SKM-1 treated with dmso at 0.1 percent for 144 hours (cell line): ENCODE data around the gene TRNP1.

Experiments used
- DNase-seq: peaks from one replicate; lab custom pipeline; 2025; ENCODE audit not compliant: unreplicated experiment; lab: John Stamatoyannopoulos, UW

The TRNP1 gene

DNA sequence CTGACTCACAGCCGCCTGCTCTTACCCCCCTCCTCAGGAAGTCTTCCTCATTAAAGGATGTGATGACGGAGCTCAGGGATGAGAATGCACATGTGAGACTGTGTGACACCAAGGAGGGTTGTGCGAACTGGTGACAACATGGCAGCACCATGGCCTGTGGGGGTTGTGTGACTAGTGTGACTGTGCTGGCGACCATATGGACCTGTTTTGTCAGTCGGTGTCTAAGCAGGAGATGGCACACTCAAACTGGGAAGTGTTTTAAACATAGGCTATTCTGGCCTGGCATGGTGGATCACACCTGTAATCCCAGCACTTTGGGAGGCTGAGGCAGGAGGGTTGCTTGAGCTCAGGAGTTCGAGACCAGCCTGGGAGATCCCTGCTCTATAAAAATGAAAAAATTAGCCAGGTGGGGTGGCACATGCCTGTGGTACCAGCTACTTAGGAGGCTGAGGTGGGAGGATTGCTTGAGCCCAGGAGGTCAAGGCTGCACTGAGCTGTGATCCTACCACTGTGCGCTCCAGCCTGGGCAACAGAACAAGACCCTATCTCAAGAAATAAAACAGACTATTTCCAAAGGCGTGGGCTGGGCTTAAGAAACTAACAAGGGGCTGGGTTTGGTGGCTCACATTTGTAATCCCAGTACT lies 7.4 kb downstream of the TRNP1 start:
- no peak for DNase-seq

DNA sequence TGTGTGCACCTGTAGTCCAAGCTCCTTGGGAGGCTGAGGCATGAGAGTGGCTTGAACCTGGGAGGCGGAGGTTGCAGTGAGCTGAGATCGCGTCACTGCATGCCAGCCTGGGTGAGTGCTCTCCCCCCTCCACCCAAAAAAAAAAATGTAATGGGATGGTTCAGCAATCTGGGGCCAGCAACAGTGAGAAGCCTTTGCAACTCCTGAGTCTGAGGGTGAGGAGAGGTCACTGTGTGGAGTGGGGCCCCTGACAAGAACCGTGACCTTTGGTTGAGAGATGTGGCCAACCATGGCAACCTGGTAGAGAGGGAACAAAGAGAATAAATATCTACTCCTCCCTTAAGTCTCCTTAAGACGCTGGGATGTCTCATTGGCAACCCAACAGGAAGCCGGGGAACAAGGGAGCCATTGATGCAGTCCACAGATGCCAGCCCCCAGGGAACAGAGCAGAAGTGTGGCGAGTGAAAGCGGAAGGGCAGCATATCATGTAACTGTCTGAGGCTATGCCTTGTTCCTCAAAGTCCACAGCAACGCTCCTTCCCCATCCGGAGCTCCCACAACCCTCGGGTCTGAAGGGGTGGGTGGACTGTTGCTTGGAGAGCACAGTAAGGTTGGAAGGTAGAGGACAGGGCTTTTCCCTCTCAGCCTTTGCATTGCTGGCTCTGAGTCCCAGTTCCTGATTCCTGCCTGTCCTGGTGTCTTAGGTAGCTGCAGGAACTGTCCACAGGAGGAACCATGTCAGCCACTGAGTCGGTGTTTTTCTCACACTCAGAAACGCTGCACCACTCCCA lies 8.3 kb downstream of the TRNP1 start:
- DNase-seq = peak; percentile 99

DNA sequence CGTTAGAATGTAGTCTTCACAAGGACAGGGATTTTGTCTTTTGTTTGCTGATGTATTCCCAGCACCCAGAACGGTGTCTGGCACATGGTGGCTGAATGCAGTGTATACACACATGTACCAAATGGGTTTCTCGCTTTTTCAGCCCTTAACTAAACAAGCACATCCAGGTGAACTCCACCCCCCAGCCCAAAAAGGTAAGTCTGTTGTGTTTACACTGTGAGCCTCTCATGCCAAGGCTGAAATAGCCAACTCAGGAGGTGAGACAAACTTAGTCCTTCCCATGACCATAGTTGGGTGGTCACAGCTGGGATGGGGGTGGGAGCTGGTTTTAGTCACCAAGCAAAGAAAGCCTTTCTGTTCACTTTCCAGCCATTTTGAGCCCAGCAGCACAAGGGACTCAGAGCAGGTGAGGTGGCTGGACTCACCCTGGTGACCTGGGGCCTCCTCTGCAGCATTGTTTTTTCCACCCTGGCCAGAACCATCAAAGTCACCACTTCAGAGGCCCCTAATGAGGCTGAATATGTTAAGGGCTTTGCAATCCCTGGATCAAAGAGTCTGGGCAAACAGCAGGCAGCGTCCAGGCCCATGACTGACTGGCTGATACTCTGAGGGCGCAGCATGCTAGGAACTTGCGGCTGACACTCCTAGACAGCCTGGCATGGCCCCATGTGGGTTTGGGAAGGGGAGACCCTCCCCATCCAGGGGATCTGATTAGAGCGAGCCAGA lies 10.4 kb downstream of the TRNP1 start:
- no peak for DNase-seq

DNA sequence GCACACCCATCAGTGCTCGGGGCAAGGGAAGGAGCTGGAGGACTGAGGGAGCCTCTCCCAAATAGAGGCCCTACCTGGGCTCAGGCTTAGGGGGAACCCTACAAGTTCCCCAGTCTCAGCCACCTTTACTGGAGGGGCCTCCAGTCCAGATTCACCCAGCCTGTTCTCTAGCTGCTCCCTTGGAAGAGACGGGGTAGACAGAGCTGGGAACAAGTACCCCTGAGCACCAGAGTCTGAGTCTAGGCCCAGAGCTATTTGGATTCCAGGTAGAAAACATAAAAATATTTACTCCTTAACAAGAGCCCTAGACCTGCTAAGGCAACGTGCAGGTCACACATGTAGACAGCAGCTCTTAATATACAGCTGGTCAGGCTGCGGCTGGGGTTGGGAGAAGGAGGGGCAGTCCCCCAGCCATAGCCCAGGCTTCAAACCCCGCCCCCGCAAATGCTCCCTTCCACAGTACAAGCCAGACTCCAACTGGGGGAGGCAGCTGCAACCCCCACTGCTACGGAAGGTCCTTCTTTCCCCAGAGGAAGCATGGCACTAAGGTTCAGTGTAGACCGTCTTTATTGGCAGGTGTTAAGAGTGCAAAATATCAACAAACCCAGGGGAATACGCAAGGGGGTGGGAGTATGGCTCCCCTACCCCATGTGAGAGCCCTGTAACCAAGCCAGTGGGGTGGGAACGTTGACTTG lies 11.1 kb downstream of the TRNP1 start:
- DNase-seq = no peak

DNA sequence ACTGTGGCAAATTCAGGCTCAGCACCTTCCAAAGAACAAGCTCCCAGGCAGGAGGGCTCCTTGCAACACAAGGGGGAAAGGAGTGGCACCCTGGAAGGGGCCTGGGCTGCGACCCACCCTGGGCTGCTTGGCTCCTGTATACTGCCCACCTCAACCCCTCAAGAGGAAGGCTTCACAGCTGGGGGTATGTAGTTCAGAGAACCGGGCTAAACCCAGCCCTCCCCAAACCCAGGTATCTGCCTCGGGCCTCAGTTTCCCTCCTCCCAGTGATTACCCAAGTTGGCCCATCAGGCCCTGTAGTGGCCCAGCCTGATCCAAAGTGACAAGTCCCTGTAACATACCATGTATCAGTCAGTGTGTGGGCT lies 11.7 kb downstream of the TRNP1 start:
- no peak for DNase-seq

DNA sequence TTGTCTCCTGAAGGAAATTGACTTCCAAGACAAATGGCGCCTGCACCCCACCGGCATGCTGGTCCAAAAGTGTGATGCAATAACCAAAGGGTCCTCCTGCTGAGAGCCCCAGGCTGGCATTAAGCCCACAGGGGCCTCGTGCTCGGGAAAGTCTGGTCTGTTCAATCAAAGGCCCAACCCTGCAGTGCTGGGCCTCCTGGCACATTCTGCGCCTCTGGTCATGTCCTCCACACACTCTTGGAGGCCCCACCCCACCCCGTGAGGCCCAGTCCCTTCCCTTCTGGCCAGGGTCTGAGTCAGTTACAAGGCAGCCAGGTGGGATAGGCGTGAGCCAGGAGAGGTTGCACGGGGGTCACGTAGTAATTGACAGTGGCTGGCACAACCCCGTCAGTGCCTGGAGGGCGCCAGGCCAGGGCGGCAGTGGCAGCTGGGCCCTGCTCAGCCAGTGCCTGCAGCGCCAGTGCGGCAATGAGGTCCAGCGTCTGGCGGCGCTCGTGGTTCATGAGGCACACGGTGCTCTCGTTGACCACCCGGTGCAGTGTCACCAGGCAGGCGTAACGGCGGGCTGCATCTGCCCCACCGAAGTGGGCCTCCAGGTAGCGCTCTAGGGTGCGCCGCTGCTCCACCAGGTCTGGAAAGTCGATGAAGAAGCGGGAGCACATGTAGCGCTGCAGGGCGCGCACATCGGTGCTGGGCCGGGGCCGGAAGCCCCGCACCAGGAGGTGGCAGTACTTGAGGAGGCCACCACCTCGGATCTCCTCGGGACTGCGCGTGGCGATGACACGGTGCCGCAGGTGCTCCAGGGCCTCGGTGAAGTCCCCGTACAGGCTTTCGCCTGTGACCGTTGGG lies 12.4 kb downstream of the TRNP1 start:
- no peak for DNase-seq

DNA sequence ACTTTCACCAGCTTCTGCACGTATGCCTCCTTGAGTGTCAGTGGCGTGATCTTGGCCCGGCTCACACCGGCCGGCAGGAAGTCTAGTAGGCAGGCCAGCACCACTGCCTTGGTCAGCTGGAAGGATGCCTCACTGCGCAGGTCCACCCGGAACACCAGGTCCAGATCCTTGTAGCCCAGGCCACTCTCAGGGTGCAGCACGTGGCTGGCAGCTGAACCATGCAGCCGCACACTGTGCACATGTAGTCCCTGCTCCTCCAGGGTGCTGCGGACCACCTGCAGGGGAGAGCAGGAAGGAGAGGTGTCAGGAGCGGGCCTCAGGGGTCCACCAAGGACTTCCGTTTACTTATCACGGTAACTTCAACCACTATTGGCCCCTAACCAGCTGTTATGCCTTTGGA lies 13.2 kb downstream of the TRNP1 start:
- no peak for DNase-seq

DNA sequence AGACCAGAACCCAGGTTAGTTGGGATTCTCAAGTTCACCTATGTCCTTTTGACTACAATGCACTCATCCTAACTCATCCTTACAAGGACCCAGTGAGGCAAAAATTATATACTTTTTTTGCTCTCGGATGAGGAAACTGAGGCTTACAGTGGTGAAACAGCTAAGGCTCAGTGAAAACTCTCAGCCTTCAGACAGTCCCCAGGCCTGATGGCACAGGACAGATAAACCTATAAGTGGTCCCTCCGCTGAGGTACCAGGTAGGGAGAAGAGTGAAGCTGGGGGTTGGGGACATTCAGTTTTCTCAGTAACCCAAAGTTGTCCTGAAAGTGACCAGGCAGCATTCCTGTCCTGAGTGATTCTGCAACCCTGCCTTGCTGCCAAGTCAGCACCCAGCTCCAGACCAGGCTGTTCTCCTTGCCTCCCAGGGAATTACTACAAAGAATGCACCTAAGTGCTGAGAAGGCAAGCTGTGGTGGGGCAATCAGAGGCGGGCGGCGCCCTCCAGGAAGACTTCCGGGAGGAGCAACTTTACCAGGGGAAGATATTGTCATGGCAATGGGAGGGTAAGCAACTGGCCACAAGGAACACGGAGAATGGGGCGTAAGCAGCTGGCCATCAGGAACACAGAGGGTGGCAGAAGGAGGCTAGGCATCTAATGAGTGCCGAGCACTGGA lies 14.6 kb downstream of the TRNP1 start:
- no peak for DNase-seq

DNA sequence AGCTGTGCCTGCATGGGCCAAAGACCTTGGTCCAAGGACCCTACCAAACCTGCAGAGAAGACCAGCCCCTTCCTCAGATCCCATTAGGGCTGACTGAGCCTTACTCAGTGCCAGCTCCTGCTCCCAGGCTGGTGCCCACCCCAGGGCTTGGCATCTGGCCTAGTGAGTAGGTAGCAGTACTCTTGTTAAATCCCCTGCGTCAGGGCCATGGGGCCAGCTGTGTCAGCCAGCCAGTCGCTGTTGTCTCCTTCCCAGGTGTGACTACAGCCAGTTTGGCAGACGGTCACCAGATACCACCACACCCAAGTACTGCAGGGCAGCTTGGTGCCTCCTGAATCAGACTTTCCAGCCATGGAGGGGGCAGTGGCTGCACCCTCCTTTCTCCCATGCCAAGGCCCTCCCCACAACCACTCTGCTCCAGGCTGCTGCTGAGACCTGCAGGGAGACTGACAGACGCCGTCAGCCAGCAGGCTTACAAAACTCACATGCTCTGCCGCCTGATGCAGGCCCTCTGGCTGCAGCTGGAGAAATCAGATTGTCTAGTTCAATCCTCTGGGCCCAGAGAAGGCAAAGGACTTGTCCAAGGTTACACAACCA lies 16.2 kb downstream of the TRNP1 start:
- no peak for DNase-seq

DNA sequence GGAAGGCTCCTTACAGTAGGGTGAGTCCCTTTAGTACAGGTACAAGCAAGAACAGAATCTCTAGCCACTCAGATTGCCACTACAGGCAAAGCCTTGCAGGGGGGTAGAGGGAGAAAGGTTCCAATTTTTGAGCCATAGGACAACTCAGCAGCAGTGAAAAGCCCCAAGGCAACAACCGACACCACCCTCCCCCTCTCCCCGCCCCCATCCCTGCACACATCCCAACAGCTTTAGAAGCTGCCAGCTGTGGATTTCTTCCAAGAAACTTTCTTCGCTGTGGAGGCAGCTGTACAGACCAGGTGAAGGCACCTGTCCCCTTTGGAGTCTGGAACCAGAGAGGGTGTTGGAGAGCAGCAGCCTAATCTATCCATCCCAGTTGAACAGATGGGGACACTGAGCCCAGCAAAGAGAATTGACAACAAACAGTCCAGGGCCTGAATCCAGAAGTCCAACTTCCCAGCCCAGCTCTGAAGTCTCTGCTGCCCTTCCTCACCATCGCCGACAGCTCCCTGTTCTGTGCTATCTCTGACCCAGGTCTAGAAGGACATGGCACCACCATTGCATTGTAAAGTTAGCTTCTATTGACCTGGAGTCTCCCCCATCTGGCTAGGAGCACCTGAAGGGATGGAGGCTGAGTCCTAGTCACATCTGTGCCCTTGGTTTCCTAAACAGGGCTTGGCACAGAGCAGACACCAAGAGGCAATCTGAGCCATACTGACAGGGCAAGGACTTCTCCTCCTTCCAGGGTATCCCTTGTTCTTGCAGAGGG lies 16.9 kb downstream of the TRNP1 start:
- no peak for DNase-seq

DNA sequence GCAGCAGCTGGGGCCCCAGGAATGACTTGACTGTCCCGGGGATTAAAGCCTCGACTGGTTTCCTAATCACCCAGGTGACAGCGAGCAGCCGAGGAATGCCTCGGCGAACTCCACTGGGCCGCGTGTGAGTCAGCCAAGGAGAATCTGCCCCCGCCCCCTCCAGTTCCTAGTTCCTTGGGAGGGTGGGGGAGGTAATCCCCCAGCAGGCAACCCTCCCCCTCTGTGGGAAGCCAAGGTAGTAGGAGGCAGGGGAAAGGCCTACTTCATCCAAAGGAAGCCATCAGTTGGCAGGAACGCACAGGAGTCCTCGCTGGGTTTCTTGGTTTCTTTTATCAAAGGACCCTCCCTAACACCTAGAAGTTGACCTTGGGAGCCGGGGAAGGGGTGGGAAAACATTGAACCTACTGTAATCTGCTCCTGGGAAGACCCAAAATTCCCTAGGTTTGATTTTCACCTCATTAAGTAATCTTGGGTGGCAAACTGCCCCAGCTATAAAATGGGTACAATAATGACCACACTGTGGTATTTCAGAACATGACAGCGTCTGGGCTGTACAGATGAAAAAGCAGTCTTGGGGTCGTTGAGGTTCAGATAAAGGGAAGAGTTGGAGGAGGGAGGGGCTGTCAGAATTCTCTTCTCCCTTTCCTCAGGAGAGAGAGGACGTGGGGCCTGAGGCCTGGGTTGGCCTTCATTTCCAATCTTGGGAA lies 17.7 kb downstream of the TRNP1 start:
- no peak for DNase-seq

DNA sequence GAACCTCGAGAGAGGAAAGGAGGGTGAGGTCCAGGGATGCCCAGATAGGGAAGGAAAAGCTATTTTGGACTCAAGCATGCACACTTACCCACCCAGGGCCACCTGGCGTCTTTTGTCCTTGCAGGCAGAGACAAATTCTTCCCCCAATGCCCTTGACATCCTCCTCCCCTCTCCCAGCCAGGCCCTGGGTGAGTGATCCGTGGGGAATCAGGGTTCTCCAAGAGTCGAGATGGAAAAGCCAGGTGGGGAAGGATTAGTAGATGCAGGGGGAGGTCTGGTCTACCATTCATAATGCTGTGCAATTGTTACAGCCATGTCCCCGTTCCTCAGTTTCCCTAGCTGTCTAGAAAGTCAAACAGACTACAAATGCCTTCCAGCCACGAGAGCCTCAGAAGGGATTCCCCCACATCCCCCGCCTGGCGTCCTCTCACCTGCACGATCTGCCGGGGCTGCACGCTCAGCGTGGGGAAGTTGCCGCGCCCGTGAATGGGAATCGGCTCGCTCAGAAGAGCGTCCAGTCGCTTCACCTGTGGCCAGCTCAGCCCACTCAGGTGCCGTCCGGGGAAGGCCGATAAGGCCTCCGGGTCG lies 18.6 kb downstream of the TRNP1 start:
- DNase-seq = no peak

DNA sequence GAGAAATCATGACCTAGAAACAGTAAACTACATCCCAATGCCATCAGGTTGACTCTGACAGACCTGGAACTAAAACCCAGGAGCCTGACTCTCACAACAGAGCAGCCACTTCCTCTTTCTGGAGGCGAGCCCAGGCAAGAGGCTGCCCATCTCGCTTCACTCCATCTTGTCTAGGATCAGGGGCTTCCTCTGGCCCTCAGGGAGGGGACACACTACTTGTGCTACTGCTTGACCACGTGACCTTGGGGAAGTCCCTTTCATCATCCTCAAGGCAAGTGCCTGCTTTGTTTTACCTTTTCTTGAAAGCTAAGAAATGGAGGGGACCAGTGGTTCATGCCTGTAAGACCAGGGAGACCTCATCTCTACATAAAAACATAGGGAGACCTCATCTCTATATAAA lies 21.8 kb downstream of the TRNP1 start:
- DNase-seq = peak; percentile 61

DNA sequence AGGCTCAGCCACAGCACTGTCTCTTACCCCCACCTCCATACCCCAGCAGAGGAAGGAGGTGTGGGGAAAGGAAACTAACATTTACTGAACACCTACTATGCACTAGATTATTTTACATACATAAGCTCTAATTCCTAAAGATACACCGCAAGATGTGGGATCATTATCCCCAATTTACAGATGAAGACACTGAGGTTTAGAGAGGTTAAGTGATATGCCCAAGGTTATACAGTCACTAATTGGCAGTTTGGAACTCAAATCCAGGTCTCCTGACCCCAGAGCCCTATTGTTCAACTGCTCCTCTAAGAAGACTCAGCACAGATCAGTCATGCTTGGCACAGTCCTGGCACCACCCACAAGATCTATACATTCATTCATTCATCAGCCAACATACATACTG lies 22.9 kb downstream of the TRNP1 start:
- no peak for DNase-seq

DNA sequence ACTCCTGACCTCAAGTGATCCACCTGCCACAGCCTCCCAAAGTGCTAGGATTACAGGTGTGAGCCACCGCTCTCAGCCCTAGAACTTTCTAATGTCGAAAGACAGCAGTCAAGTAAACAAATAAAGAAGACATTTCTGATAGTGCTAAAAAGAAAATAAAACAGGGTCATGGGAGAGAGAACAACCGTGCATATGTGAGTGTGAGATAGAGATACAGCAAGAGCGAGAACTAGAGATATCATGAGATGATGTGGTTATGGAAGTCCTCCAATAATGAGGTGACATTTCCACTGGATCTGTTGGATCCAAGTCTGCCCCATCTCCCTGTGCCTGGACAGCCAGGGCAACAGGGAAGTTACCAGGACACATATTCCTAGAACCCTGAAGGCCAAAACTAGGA lies 23.7 kb downstream of the TRNP1 start:
- DNase-seq = no peak

DNA sequence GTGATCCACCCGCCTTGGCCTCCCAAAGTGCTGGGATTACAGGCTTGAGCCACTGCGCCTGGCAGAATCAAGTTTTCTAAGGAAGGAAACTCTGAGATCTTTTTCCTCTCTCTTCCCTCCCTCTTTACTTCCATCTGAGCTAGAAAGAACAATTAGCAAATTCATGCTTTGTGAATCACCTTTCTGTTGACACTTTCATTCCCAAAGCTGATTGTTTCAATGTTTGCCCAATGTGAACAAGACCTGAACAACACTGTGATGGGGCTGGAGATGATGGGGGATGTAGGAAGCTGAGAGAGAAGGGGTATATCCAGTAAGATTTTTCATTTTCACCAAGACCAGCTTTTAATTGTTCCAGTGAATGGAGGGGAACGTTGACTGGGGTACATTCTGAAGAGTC lies 24.8 kb downstream of the TRNP1 start:
- DNase-seq = no peak

DNA sequence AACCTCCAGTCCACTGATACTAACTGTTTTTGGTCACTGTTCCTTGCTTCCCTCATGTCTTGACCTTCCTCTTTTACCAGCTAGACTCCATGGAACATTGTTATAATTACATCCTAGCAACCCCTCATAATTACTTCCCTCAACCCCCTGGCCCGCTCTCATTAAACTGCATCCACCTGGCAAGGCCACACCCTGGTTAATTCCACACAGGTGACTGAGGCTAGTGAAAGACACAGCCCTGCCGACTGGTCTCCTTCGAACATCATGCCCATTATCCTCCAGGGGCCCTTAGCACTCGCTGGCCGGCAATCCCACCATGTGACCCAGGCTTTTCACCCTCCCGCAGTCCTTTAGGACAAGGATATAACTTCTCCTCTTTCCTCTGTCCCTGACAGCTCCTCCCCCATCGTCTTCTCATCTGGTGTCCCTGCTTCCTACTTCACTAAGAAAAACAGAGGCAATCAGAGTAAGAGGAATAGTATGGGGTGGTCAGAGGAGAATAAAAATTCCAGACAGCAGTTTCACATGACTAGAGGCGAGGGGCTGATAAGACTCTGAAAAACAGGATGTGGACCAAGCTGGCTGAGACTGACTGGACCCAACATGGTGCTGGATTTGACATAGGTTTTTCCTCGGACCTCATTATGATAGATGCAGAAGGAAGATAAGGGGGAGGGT lies 28.0 kb downstream of the TRNP1 start:
- DNase-seq = no peak

DNA sequence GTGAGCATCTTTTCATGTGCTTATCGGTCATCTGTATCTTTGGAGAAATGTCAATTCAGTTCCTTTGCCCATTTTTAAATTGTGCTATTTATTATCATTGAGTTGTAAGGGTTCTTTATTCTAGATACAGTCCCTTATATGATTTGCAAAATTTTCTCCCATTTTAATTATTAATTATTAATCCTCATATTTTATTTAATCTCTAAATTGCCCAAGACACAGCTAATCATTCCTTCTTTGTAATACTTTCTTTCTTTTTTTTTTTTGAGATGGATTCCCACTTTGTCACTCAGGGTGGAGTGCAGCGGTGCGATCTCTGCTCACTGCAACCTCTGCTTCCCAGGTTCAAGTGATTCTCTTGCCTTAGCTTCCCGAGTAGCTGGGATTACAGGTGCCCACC lies 32.2 kb downstream of the TRNP1 start:
- no peak for DNase-seq
